Cardiac muscle cell (in vitro differentiated cells and primary cell): ENCODE measurements around the gene PRKAG2. TPM values are rescaled to one million over a fixed set of nuclear protein-coding genes. Genes with fewer than 3 reads are reported as not detected.

Experiments used
- DNase-seq, 2 donors: peaks; one replicate each; pipeline versions ENCODE4 v3.0.0 to v3.0.0-alpha.2; 2010 to 2017; ENCODE audit warnings: low read depth in 1 of 2, low spot score in 1 of 2
- H3K27ac ChIP-seq: fragments of 200-600 bp; sonication (generic); 2 replicates; pipeline ENCODE4 v1.5.1; 2016
- H3K27me3 ChIP-seq: fragments of 200-600 bp; sonication (generic); 2 replicates; pipeline ENCODE4 v1.6.0; 2016; ENCODE audit warnings: control low read depth
- H3K36me3 ChIP-seq: fragments of 200-600 bp; sonication (generic); 2 replicates; pipeline ENCODE4 v1.5.1; 2016; ENCODE audit warnings: control low read depth
- H3K4me1 ChIP-seq: fragments of 200-600 bp; sonication (generic); 2 replicates; pipeline ENCODE4 v1.8.1; 2017; ENCODE audit warnings: low read depth, mild to moderate bottlenecking, mixed run types
- H3K4me3 ChIP-seq: fragments of 200-600 bp; sonication (generic); 2 replicates; pipeline ENCODE4 v1.5.1; 2016; ENCODE audit warnings: mild to moderate bottlenecking
- H3K9me3 ChIP-seq: fragments of 200-600 bp; sonication (generic); 2 replicates; pipeline ENCODE4 v1.5.1; 2017; ENCODE audit warnings: low read depth, mild to moderate bottlenecking, control low read depth
- polyA plus RNA-seq: library from polyadenylated mRNA; unstranded; fragments of >200 nt; fragmentation: Nextera tagmentation; extraction: Ambion mirVana; gene quantifications from 2 replicates; pipeline ENCODE4 v1.2.1, GENCODE V29; 2016
- total RNA-seq: library from RNA; depleted of rRNA; stranded (reverse); fragments of >200 nt; gene quantifications from 2 replicates; pipeline ENCODE4 v1.2.3, GENCODE V29; 2016
- TF ChIP-seq, protein P1 (sequence below): IDR thresholded peaks from 2 replicates; pipeline ENCODE4 v1.5.1; 2012; ENCODE audit warnings: low read depth, mild to moderate bottlenecking, low read length

Gene PRKAG2
- total and polyA plus RNA-seq, 2 experiments from 2014 or later, result 43.4 to 85.3 TPM

DNA sequence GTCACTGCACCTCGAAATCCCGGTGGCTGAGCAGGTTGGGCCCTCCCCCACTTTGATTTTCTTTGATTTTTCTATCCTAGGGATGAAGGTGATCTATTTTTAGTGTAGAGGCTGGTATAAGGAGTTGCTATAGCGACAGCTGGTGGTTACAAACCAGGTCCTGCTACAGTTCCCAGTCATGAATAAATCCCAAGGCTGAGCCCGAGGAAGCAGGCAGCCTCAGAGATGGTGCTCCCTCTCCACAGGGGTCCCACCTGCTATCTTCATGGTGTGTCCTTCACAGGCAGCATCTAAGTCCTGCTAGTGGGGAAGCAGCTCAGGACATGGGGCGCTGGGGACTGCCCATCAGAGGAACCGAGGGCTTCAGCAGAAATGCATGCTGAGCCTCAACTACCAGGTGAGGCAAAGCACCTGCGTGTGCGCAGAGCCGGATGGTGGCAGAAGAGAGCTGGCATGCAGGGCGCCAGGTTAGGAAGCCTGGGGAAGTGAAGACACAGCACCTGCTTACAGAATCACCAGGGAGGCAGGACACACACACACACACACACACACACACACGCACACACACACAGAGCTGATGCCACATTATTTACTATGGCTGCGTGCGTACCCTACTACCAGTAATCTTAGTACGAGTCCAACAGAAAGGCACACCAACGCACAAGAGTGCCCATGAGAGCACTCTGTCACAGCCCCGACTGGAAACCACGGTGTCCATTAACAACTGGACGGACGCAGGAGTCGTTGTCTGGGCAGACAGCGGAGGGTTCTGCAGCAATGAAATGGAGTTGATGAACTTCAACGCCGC lies 150.9 kb downstream of the PRKAG2 start:
- TF ChIP-seq, protein P1, sequence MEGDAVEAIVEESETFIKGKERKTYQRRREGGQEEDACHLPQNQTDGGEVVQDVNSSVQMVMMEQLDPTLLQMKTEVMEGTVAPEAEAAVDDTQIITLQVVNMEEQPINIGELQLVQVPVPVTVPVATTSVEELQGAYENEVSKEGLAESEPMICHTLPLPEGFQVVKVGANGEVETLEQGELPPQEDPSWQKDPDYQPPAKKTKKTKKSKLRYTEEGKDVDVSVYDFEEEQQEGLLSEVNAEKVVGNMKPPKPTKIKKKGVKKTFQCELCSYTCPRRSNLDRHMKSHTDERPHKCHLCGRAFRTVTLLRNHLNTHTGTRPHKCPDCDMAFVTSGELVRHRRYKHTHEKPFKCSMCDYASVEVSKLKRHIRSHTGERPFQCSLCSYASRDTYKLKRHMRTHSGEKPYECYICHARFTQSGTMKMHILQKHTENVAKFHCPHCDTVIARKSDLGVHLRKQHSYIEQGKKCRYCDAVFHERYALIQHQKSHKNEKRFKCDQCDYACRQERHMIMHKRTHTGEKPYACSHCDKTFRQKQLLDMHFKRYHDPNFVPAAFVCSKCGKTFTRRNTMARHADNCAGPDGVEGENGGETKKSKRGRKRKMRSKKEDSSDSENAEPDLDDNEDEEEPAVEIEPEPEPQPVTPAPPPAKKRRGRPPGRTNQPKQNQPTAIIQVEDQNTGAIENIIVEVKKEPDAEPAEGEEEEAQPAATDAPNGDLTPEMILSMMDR, result no peak

DNA sequence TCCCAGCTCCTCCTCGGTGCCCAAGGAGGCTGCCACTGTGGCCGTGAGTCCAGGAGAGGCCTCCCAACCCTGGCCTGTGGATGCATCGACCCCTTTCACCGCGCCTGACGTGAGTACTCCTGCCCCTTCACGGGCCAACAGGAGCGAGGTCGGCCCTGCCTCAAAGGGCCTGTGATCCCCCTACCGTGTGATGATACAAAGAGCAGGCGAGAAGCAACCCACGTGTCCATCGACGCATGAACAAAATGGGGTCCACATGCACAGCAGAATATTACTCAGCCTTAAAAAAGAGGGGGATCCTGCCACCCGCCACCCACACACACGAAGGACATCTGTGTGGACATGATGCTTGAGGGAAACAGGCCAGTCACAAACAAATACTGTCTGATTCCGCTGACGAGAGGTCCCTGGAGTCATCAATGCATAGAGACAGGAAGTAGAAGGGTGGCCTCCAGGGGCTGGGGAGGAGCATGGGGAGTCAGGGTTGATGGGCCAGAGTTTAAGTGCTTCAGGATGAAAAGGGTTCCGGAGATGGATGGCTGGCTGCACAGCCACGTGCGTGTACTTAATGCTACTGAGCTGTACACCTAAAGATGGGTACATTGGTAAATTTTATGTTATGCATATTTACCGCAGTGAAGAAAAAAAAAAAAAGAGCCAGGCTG lies 151.9 kb downstream of the PRKAG2 start:
- Histone ChIP-seq H3K27ac (no peak overlapping the region), H3K4me1 (peaks cover 73% of the 10 kb centered on the region)
- DNase-seq, result no peak

More for the DNA sequence above, 150.9 kb downstream of the PRKAG2 start:
- Histone ChIP-seq H3K9me3 (no peaks in the 10 kb centered on the region), H3K4me3 (no peak overlapping the region), H3K4me1 (peaks cover 69% of the 10 kb centered on the region), H3K36me3 (no peaks in the 10 kb centered on the region), H3K27me3 (no peaks in the 10 kb centered on the region), H3K27ac (no peak overlapping the region)
- peak in 1 of 2 donors; percentile 73 for DNase-seq

DNA sequence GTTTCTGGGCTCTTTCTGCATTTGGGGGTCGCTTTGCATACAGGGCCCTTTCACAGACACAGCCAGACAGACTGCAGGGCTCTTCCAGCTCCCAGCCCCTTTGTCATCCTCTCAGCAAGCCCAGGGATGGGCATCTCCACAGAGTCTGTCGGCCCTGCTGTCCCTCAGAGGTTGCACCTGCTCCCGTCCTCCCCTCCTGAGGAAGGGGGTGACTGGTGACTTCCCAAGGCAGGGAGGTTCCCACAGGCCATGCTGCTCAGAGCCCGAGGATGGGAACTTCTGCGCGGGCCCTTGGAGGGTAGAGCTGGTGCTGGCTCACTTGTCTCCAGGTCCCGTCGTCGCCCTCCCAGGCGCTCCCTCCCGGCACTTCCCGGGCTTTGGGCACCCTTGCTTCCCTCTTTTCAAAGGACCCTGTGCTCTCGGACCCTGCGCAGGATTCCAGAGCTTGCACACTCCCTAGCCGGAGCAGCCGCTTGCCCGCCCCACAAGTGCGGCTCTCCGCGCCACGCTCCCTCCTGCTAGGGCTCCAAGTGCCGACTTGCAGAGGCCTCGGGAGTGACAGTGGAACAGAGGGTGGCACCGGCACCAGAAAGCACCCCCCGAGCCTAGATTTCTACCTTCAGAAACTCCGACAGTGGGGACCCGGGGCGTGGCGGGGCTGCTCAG lies 152.5 kb downstream of the PRKAG2 start:
- no peaks in the 10 kb centered on the region for H3K27me3 ChIP-seq
- H3K4me1 ChIP-seq, result peaks cover 72% of the 10 kb centered on the region
- no peaks in the 10 kb centered on the region for H3K9me3 ChIP-seq
- DNase-seq, result no peak
- H3K27ac ChIP-seq, result no peak overlapping the region
- no peak overlapping the region for H3K4me3 ChIP-seq
- no peaks in the 10 kb centered on the region for H3K36me3 ChIP-seq
- TF ChIP-seq, protein P1, result no peak

More for the DNA sequence above, 151.9 kb downstream of the PRKAG2 start:
- TF ChIP-seq, protein P1, result no peak
- Histone ChIP-seq H3K4me3 (no peak overlapping the region), H3K27me3 (no peaks in the 10 kb centered on the region), H3K36me3 (no peaks in the 10 kb centered on the region), H3K9me3 (no peaks in the 10 kb centered on the region)

DNA sequence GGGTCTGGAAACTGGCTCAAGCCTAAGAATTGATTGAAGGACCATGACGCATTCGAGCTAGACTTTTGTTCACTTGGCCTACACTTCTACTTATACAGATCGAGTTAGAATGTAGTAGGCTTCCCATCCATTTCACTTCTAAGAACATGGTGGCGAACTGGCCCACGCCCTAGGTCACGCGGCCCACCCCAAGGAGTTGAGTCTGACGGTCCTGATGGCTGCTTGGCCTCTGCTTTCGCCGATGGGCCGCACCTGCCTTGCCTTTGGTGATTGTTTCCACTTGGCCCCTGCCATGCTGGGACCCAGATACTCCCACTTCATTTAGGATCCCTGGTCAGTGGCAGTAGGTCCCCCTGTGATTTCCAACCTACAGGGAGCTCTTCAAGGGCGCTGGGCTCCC lies 153.6 kb downstream of the PRKAG2 start:
- no peaks in the 10 kb centered on the region for H3K27me3 ChIP-seq
- peak overlapping the region; percentile 84 for H3K27ac ChIP-seq
- DNase-seq, result no peak
- no peaks in the 10 kb centered on the region for H3K36me3 ChIP-seq
- H3K9me3 ChIP-seq, result no peaks in the 10 kb centered on the region
- TF ChIP-seq, protein P1, result no peak
- peaks cover 62% of the 10 kb centered on the region for H3K4me1 ChIP-seq
- no peak overlapping the region for H3K4me3 ChIP-seq

DNA sequence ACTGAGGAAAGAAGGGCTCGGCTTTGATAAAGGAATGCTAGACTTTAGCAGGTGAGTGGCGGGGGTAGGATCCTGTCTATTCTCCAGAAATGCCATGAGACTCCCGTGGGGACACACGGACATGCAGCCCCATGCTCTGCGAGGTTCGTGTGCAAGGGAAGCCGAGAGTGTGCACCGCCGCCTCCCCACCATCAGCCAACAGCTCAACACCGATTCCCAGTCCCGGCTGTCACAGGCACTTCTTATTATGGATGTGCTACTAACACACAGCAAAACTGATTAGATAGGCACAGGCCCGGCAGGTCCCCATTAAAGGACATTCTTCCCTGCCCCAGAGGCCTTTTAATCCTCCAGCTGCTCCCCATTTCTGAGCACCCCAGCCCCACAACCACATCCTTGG lies 154.4 kb downstream of the PRKAG2 start:
- no peaks in the 10 kb centered on the region for H3K9me3 ChIP-seq
- TF ChIP-seq, protein P1, result no peak
- peaks cover 54% of the 10 kb centered on the region for H3K4me1 ChIP-seq
- no peaks in the 10 kb centered on the region for H3K36me3 ChIP-seq
- H3K4me3 ChIP-seq, result no peak overlapping the region
- DNase-seq, result peak in 1 of 2 donors; percentile 55
- H3K27ac ChIP-seq, result peak overlapping the region; percentile 84
- H3K27me3 ChIP-seq, result no peaks in the 10 kb centered on the region
